A549 (cell line): Measurements from ENCODE around the gene HCAR2.
"Not testable (repeated sequence)": the region's sequence is repeated elsewhere in the genome, so short reads cannot be mapped to it uniquely, and the experiment has no call there.

Experiments used
- RFX5 ChIP-seq: fragments of 450-650 bp; IDR thresholded peaks from 2 replicates; pipeline ENCODE4 v1.7.1; 2014; ENCODE audit warnings: antibody characterized with exemption, mild to moderate bottlenecking, moderate library complexity
- TF ChIP-seq, protein P1 (sequence below): fragments of >200 bp; sonication (Bioruptor Twin); formaldehyde crosslinking; IDR thresholded peaks from 3 replicates; pipeline ENCODE4 v1.5.1; 2016

DNA sequence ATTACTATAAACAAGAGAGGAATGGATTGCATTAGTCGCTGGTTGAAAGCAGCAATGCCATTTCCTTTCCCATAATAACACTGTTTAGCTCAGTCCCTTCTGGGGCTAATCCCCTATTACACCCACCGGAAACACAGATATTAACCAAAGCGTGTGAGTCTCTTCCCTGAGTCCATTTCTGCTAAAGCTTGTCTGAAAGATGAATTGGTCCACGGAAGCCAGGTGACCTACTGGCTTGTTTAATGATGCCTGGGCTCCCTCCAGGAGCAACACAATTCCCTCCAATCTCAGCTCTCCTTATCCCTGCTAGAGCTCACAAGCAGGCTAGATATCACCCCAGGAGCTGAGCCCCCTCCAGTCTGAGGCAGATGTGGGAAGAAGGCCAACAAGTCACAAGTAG lies 1.7 kb downstream of the HCAR2 start:
- TF ChIP-seq, protein P1, sequence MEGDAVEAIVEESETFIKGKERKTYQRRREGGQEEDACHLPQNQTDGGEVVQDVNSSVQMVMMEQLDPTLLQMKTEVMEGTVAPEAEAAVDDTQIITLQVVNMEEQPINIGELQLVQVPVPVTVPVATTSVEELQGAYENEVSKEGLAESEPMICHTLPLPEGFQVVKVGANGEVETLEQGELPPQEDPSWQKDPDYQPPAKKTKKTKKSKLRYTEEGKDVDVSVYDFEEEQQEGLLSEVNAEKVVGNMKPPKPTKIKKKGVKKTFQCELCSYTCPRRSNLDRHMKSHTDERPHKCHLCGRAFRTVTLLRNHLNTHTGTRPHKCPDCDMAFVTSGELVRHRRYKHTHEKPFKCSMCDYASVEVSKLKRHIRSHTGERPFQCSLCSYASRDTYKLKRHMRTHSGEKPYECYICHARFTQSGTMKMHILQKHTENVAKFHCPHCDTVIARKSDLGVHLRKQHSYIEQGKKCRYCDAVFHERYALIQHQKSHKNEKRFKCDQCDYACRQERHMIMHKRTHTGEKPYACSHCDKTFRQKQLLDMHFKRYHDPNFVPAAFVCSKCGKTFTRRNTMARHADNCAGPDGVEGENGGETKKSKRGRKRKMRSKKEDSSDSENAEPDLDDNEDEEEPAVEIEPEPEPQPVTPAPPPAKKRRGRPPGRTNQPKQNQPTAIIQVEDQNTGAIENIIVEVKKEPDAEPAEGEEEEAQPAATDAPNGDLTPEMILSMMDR: not testable (repeated sequence)
- not testable (repeated sequence) for TF ChIP-seq RFX5
